Measurements from ENCODE around the gene GRIK3.
A peak's percentile ranks its signal among the peaks of the same experiment; 100 is the strongest.

Gene GRIK3

DNA sequence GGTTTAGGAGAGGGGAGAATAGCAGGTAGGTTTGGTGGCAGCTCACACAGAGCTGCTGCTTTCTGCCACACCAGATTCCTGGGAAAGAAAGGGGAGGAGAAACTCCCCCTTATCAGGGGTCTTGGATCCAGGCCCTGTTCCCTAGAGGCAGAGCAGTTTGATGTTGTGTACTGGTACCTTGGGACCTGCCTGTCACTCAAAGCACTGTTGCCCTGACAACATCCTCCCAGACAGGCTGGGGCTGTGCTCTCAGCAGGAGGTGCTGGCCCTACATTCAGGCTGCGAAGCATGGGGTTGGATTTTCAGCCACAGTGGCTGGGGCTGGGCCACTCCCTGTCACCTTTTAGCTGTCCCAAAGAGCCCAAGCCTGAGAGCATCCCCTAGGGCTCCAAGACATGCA is 188.0 kb downstream of the GRIK3 start:
- no peak for DNase-seq

DNA sequence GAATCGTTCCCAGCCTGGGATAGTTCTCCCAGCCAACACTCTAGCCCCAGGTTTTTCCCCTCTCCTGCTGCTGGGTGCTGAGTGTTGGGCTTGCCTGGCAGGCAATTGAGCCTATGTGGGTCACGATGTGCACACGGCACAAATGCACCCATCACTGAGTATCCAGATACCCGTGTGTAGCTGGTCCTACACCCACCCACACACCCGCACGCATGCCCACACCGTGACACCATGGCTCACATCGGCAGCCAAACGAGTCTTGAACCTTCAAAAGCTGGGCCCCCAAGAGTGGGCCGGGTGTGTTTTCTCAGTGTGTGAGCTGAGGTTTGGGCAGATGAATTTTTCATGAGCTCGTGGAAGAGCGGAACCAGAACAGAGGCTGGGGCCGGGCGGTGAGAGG is 188.5 kb downstream of the GRIK3 start:
- no peak for DNase-seq

DNA sequence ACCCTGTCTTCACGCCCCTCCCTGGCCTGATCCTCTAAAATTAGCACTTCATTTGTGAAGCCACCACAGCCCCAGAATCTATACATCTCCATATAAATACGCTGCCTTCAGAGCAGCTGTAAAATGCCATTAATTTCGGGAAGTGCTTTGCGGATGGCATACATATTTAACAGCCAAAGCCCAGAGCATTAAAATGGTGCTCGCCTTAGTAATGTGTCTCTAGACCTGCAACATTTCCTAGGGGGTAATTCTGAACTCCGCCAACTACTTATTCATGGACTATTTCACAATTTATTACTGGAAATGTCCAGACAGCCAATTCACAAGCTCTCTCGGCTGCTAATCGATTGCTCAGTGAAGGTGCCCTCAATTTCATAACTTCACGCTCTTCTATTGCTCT is 189.4 kb downstream of the GRIK3 start:
- no peak for DNase-seq

DNA sequence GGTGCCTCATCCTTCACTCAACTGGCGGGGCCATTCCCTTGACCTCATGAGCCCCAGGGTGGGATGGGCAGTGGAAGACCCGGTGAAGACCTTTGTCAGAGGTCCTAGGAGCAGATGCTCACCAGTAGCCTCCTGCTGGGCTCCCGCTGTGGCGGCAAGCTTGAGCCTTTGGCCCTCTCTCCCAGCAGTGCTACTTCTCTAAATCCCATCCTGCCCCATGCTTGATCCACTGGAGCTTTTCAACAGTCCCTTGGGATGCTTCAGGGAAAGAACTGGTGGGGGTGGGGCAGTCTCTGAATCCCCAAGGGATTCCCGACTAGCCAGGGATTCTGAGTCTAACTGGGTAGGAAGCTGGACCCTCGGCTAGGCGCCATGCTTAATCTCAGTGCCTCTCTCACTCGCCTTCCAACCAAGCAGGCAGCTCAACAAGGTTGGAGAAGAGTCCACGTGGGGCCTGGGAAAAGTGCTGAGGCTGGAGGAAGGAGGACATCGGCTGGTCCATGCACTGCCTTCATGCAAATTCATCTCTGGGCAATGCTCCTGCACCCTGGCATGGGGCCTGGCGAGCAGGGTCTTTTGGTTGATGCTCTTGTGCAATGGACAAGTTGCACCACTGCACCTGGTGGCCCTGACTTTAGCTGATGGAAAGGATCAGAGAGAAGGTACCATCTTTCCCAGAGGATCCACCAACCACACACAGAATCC is 190.3 kb downstream of the GRIK3 start:
- no peak for DNase-seq

DNA sequence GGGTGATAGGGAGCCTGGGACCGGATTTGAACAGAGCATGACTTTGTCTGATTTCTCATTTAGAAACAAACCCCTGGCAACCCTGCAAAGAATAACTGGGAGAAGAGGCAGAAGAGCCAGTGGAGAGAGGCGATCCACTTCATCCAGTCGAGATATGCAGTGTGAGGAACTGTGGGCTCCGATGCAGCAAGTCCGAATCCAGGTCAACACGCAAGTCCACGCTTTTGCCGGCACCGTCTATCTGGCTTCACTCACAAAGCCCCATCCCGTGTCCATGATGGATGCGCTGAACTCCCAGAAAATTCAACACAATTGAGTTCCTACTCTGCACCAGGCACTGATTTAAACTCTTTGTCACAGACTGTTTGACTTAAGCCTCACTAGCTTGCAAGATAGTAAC is 191.3 kb downstream of the GRIK3 start:
- no peak for DNase-seq

DNA sequence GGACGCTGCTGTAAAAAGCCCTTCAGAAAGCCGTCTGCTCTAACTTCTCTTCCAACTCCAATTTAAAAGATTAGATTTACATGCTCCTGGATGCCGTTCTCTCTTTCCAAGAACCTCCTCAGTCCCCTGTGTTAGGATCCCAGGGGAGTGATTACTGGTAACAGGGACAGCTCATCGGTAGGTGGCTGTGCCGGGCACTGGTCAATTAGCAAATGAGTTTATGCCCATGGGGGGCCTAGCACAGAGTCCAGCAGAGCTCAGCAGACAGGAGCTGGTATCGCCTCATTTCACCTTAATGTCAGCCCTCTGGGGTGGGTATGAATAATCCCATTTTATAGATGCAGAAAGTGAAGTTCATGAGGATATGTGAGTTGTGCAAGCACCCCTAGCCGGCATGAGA is 191.9 kb downstream of the GRIK3 start:
- no peak for DNase-seq

DNA sequence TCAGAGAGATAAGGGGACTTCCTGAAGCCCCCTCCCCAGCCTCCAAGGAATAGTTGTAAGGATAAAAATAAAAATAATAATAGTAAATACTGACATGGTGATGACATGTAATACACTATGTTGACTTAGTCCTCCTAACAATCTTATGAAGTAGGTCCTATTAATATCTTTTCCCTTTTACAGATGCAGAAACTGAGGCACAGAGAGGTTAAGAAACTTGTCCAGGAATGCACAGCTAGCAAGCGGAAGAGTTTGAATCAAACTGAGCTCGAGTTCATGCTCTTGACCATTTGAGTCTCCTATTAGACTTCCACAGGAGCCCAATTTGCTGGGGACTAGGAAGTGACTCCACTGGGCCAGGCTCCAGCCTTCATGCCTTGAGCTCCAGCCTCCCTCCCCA is 194.8 kb downstream of the GRIK3 start:
- no peak for DNase-seq

DNA sequence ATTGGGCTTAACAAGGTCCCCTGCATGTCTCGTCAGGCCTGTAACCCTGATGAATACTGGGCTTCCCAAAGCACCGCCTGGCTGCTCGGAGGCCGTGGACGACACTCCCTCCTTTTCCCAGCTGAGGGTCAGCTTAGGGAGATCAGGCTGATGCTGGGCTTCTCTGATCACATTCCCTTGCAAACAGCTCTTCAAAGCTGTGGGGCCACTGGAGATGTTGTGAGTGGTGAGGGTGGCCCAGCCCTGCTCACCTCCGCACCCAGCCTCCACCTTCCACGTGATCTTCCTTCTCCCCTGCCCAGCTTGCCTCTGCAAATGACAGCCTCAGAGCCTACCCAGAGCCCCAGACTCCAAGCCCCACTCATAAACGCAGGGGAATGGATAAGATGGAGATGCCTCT is 195.4 kb downstream of the GRIK3 start:
- no peak for DNase-seq

DNA sequence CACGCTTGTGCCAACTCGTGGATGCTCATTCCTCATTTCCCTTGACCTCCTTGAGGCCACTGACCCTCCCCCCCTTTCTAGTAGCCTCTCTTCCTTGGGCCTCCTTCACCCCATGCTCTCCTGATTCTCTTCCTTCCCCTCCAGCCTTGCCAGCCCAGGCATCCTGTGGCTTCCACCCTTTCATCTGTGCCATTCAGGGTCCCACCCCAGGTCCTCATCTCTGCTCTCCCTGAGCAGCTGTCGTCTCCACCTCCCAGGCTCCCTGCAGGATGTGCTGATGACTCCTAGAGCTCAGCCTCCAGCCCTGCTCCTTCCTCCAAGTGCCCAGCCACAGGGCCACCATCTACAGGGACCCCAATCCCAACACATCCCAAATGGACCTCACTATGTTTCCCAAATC is 197.4 kb downstream of the GRIK3 start:
- DNase-seq: no peak

DNA sequence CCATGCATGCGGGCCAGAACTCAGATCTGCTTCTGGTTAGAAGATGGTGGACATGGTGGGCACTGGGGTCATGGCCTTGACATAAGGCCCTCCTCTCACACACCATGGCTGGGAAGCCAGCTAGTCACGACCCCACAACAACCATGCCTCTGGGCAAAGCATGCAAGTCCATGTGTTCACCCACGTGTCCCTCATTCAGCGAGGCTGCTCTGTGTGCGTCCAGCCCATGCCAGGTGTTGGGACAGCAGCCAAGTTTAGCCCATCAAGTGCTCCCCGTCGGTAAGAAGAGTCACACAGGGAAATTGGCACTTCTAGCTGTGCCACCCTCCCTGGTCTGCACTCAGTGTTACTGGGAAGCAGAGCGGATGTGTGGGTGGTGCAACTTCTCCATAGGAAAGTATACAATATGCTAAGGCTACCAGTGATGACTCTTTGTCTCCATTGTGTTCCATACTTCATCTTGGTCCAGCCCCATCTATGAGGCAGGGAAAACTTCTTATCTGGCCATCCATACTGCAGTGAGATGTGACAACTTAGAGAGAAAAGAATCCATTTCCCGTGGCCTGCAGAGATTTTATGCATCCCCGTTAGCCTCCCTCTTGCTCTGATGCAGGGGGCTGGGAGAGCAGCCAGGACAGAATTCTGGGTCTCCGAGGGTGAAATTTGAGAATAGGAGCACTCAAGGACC is 198.0 kb downstream of the GRIK3 start:
- DNase-seq: peak; percentile 44

DNA sequence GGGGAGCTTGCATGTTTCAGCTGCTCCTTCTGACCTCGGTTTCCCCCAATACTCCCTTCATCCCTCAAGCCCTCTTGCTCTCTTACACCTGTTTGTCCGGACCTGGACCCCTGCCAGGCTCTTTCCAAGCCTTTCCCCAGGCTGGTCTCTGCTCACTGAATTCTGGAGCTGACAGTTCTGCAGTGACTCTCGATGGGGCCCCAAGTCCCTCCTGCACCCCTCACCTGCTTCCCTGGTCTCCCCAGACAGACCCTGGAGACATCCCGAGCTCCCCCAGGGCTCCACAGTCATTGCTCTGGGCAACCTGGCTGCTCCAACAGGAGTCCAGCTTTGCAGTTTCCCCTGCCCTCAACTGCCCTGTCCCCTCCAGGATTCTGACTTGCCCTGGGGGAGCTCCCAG is 198.6 kb downstream of the GRIK3 start:
- DNase-seq: no peak

DNA sequence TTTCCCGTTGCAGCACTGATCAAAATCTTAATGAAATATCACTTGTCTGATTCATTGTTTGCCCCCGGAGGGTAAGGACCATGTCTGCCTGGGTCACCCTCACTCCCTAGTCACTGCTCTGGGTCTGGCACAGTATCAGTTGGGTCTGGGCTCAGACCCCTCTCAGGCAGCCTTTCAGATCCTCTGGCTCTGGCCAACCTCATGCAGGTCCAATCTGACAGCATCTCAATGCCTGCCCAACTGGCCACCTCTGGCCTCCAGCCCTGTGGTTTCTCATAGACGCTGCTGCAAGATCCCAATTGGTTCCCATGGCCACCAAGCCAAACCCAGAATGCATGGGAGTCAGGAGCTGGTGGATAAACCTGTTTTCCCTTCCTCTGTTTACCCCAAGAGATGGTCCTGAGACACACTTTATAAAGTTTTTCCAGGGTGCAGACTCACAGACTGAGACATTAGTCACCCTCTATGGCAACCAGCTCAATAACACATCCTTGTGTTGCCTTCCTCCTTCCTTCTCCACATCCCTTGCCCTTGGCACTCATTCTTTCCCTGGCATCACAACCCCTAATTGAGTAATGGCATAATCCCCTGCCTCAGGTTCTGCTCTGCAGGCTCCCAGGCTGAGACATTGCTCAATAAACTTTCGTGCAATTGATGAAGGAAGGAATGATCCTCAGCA is 199.2 kb downstream of the GRIK3 start:
- no peak for DNase-seq

DNA sequence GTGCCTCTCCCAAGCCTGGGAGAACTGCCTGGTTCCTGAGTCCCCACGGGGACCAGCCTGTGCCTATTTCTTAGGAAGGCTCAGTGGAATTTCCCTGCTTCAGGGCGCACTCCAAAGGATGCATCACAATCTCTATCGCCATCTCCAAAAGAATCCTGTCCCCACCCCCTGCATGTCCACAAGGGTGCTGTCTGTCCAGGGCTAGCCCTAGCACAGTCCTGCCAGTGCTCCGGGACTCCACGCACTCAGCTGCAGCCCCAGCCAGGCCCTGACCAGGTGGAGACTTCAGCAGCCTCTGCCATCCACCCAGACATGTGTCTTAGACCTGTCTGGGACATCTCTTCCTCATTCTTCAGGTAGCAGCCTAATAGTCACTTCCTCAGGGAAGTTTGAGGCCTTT is 199.7 kb downstream of the GRIK3 start:
- no peak for DNase-seq

DNA sequence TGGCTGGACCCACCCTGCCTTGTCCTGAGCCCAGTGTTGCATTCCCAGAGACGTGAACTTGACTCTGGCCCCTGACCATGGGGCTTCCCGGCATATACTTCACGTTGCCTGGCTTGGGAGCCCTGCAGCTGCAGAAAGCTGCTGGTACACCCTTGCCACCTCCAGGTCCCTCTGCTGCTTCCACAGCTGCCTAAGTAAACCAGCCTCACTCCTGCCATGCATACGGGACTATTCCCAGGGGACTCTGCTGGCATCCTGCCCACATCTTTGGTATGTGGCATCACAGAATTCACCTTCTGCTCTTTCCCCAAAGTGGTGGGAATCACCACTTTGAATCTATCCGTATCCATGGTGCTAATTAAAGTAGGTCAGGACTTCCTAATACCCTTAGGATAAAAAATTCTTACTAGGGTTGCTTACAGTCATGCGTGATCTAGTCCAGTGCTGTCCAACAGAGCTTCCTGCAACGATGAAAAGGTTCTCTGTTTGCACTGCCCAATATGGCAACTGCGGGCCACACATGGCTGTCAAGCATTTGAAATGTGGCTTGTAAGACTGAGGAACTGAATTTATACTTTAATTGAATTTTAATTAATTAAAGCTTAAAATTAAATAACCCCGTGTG is 203.0 kb downstream of the GRIK3 start:
- DNase-seq: no peak

DNA sequence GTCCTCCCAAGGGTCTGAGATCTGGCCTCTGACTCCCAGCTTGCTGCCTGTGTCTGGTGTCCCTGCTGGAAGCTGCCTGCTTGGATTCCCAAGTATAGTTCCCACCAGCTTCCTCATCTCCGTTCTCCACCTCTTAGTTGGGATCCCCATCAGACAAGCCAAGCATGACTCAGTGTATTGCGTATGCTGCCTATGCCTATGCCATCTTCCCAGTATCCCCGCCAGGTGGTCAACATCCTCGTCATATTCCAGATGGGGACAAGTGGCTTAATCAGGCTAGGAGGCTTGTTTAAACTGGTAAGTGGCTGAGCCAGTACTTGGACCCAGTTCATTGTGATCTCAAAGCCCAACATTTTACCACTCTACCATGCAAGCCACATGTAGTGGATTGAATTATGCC is 204.4 kb downstream of the GRIK3 start:
- DNase-seq: no peak

DNA sequence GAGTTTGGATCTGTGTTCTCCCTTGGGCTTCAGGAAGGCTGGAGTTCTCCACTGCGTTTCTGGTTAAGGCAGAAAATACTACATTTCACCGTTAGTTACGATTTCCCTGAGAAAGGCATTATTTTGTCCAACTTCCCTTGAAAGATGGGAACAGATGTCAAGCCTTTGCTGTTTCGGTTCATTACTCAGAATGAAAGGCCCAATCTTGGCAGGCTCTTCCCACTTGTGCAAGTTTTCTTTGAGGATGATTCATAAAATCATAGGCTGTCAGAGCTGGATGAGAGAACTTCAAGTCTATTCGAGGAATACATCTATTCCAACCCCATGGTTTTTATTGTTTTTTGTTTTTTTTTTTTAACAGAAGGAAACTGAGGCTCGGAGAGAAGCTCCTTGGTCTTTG is 205.2 kb downstream of the GRIK3 start:
- DNase-seq: no peak

DNA sequence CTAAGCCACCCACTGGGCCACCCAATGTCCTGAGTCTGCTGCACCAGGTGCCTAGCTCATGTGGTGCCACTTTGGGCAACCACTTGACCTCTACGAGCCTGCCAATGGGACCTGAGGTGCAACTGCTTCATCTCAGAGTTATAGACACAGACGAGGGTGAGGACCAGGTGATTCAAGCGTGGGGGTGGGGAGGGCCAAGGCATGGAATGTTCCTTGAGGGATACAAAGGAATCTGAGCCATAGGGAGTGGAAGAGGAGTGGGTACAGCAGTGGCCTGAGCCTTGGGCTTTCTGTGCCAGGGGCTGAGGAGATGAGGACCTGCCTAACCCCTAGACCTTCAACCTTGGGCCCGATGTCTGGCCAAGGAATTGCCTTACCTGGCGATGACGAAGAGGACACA is 209.1 kb downstream of the GRIK3 start:
- no peak for DNase-seq

DNA sequence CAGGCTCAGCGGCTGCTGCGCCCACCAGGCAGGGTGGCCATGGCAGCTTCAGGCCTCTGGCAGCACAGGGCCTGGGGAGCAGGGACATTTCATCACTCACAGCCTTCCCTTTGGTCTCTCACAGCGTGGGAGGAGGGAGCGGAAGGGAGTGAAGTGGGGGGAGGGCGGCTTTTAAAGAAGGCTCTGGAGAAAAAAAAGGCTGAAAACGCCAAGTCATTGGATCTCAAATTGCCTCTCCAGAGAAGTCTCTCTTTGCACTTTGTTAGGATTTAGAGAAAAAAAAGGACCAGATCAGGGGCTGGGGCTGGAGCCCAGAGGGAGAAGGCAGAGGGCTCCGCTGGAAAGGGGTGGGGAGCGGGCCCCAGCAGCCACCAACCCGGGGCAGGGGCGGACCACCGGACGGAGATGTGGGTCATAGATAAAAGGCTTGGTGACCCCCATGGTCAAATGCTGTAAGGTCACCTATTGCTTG is 209.9 kb downstream of the GRIK3 start:
- no peak for DNase-seq

DNA sequence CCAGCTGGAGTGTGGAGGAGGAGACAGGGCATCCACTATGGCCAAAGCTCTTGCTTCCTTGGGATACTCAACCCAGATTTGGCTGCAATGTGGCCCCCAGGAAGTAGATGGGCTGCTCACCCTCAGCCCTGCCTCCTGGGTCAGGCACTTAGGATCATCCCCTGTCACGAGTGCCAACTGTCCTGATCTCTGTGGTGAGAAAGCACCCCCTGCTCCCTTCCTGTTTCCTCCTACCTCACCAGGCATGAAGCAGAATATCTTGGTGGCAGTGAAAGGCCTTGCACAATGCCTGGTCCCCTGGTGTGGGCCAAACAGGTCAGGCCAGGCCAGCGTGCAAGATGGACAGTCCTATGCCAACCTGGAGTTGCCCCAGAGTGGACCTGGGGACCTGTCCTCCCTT is 211.7 kb downstream of the GRIK3 start:
- no peak for DNase-seq

DNA sequence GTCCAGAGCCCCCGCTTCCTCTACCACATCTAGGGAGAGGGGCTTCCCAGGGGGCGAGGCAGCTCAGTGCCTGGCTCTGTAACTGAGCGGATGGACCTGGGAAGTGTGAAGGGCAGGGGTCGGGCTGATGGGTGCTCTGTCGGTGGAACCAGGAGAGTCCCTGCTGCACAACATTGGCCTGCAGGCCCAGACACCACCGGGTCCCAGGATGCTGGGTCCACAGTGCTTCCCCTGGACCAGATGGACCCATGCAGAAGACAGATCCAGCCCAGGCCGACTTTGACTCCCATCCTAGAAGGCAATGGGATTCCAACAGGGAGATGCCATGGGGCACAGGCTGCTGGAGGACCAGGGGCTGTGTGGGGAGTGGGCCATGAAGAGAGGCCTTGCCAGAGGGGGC is 212.9 kb downstream of the GRIK3 start:
- no peak for DNase-seq

DNA sequence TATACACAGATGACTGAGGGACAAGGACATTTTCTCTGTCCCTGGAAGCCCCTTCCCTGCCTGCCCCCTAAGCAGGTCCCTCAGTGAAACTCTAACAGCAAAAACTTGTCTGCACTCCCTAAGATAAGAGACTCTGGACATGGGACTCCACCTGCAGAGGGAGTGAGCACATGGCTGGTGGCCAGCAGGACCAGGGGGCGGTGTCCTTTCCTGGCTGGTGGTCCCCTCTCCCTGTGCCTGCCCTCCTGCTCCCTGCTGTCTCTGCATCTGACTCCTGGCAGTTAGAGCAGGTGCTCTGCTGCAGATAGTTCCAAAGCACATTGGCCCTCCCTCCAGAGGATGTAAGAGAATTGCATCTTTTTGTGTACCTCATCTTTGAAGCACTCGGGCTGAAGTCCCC is 215.5 kb downstream of the GRIK3 start:
- DNase-seq: no peak

DNA sequence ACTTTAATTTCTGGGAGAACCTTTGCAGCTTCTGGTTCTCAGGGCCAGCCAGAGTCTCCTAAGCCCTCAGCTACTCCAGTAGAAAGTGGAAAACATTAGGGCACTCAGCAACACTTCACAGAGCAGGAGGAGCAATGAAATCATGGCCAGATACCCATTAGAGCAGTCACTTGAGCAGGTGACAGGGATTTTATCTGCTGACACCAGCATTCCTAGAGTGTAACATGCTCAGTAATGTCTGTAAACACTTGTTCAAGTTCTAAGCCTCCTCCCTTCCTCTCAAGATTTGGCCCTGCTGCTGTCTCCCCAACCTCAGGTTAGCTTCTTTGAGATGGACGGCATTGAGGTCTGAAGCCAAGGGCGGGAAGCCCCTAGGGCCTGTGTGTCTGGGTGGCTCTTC is 218.0 kb downstream of the GRIK3 start:
- DNase-seq: peak; percentile 23

DNA sequence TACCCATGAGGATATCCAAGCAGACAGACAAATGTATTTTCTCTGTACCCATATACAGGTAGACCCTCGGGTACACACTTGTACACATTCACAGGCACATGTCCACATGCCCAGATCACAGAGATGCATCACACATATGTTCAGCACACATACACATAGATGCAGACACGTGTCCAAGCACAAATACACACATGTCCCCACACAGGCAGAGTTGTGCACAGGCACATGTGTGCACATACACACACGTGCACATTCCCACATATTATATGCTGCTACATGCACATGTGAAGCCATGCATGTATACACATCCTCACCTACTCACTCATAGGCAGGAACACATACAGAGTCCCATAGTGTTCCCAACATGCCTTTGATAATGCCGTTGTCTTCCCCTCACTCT is 219.5 kb downstream of the GRIK3 start:
- DNase-seq: no peak

DNA sequence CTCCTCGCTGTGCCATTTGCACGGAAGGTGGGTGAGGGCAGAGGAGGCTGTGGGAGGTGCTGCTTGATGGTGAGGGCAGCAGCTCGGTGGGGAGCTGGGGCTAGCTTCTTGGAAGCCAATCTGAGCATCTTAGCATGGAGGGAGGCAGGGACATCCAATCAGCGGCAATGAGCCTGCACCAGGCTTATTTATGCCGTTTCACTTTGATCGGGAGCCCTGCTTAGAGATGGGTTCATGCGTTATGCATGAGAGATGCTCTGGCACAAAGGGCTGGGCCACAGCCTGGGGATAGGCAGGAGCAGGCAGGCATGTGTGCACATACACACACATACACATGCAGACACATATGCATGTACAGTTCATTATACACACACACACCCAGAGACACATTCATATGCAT is 220.2 kb downstream of the GRIK3 start:
- DNase-seq: no peak

Measured in RPMI8226 (cell line).